H9 (cell line): Measurements from ENCODE around the gene CAMTA1. TPM values are rescaled to one million over a fixed set of nuclear protein-coding genes. Genes with fewer than 3 reads are reported as not detected.

Experiments
- DNase-seq: peaks from one replicate; pipeline ENCODE4 v3.0.0-alpha.2; 2017
- H2AFZ ChIP-seq: one replicate; pipeline ENCODE4 v1.6.1; 2013; ENCODE audit warnings: mild to moderate bottlenecking, low read length, control low read depth, moderate library complexity
- H2AK5ac ChIP-seq: 2 replicates; pipeline ENCODE4 v1.6.1; 2013; ENCODE audit warnings: low read length, control low read depth, mixed read lengths; ENCODE audit not compliant: insufficient read length
- H2BK120ac ChIP-seq: one replicate; pipeline ENCODE4 v1.6.1; 2013; ENCODE audit warnings: low read depth, mild to moderate bottlenecking, low read length, control low read depth, inconsistent platforms; ENCODE audit not compliant: poor library complexity, severe bottlenecking
- H2BK12ac ChIP-seq: 2 replicates; pipeline ENCODE4 v1.6.1; 2013; ENCODE audit warnings: low read length, control low read depth, mixed read lengths, low read depth; ENCODE audit not compliant: insufficient read length
- H2BK15ac ChIP-seq: 2 replicates; pipeline ENCODE4 v1.6.1; 2013; ENCODE audit warnings: low read depth, low read length, control low read depth
- H2BK20ac ChIP-seq: one replicate; pipeline ENCODE4 v1.6.1; 2013; ENCODE audit warnings: low read depth, mild to moderate bottlenecking, low read length, control low read depth, inconsistent platforms; ENCODE audit not compliant: poor library complexity, severe bottlenecking
- H2BK5ac ChIP-seq: 2 replicates; pipeline ENCODE4 v1.6.1; 2013; ENCODE audit warnings: low read length, control low read depth, mixed read lengths; ENCODE audit not compliant: insufficient read length
- H3K14ac ChIP-seq: 2 replicates; pipeline ENCODE4 v1.6.1; 2013; ENCODE audit warnings: low read length, control low read depth; ENCODE audit not compliant: insufficient read depth
- H3K18ac ChIP-seq: 2 replicates; pipeline ENCODE4 v1.6.1; 2013; ENCODE audit warnings: low read depth, mild to moderate bottlenecking, mixed read lengths, low read length, control low read depth; ENCODE audit not compliant: insufficient read length
- H3K23ac ChIP-seq: 2 replicates; pipeline ENCODE4 v1.6.1; 2013; ENCODE audit warnings: low read length, control low read depth, mixed read lengths, low read depth; ENCODE audit not compliant: insufficient read length
- H3K23me2 ChIP-seq: 2 replicates; pipeline ENCODE4 v1.6.1; 2013; ENCODE audit warnings: low read depth, mild to moderate bottlenecking, mixed read lengths, low read length, control low read depth; ENCODE audit not compliant: insufficient read length, poor library complexity, severe bottlenecking
- H3K27ac ChIP-seq: 2 replicates; pipeline ENCODE4 v1.5.1; 2013; ENCODE audit warnings: low read length, control low read depth, mixed read lengths, low read depth; ENCODE audit not compliant: insufficient read length
- H3K27me3 ChIP-seq: 2 replicates; pipeline ENCODE4 v1.6.1; 2013; ENCODE audit warnings: low read length, control low read depth, inconsistent platforms; ENCODE audit not compliant: insufficient read depth
- H3K4ac ChIP-seq: 2 replicates; pipeline ENCODE4 v1.6.1; 2013; ENCODE audit warnings: low read depth, mild to moderate bottlenecking, control low read depth, inconsistent platforms, low read length, moderate library complexity
- H3K4me1 ChIP-seq: 2 replicates; pipeline ENCODE4 v1.6.1; 2013; ENCODE audit warnings: low read length, control low read depth, inconsistent platforms; ENCODE audit not compliant: insufficient read depth
- H3K4me2 ChIP-seq: 2 replicates; pipeline ENCODE4 v1.6.1; 2013; ENCODE audit warnings: low read length, control low read depth, mixed read lengths; ENCODE audit not compliant: insufficient read length, insufficient read depth
- H3K56ac ChIP-seq: 2 replicates; pipeline ENCODE4 v1.6.1; 2013; ENCODE audit warnings: low read depth, mild to moderate bottlenecking, mixed read lengths, low read length, control low read depth; ENCODE audit not compliant: insufficient read length
- H3K79me1 ChIP-seq: 2 replicates; pipeline ENCODE4 v1.6.1; 2013; ENCODE audit warnings: low read depth, mild to moderate bottlenecking, moderate library complexity, low read length, control low read depth, inconsistent platforms; ENCODE audit not compliant: insufficient read depth, poor library complexity, severe bottlenecking
- H3K79me2 ChIP-seq: 2 replicates; pipeline ENCODE4 v1.6.1; 2013; ENCODE audit warnings: low read length, control low read depth, inconsistent platforms; ENCODE audit not compliant: insufficient read depth
- H3K9ac ChIP-seq: 2 replicates; pipeline ENCODE4 v1.6.1; 2013; ENCODE audit warnings: low read length, control low read depth, mixed read lengths; ENCODE audit not compliant: insufficient read length; ENCODE audit errors: extremely low read depth
- H3K9me3 ChIP-seq: one replicate; pipeline ENCODE4 v1.6.1; 2013; ENCODE audit warnings: low read depth, low read length, inconsistent platforms; ENCODE audit not compliant: control insufficient read depth
- H3T11ph ChIP-seq: one replicate; pipeline ENCODE4 v1.6.1; 2013; ENCODE audit warnings: mild to moderate bottlenecking, low read length, control low read depth, inconsistent platforms
- H4K20me1 ChIP-seq: one replicate; pipeline ENCODE4 v1.6.1; 2013; ENCODE audit not compliant: control insufficient read depth, insufficient read length, insufficient read depth
- H4K5ac ChIP-seq: 2 replicates; pipeline ENCODE4 v1.6.1; 2013; ENCODE audit warnings: low read depth, mild to moderate bottlenecking, mixed read lengths, low read length, control low read depth; ENCODE audit not compliant: insufficient read length
- H4K8ac ChIP-seq: replicated peaks from 2 replicates; pipeline ENCODE4 v1.6.1; 2013; ENCODE audit warnings: low read length, control low read depth, mixed read lengths, low read depth; ENCODE audit not compliant: insufficient read length
- H4K91ac ChIP-seq: 2 replicates; pipeline ENCODE4 v1.6.1; 2013; ENCODE audit warnings: low read depth, mild to moderate bottlenecking, moderate library complexity, mixed read lengths, low read length, control low read depth; ENCODE audit not compliant: insufficient read length
- H3K27ac Mint-ChIP-seq, 3 experiments: 2 replicates in 2 of 3; 3 replicates in 1 of 3; pipeline ENCODE4 v1.8.0; 2020 to 2021; ENCODE audit warnings: mixed read lengths in 3 of 3, mild to moderate bottlenecking in 1 of 3, moderate library complexity in 1 of 3
- H3K27me3 Mint-ChIP-seq: 2 replicates; pipeline ENCODE4 v1.8.0; 2021; ENCODE audit warnings: low read depth, mild to moderate bottlenecking, moderate library complexity, mixed read lengths
- H3K36me3 Mint-ChIP-seq, 3 experiments: 2 replicates in 2 of 3; 3 replicates in 1 of 3; pipeline ENCODE4 v1.8.0; 2020 to 2021; ENCODE audit warnings: low read depth in 3 of 3, mixed read lengths in 3 of 3; ENCODE audit not compliant: insufficient read depth in 1 of 3
- H3K4me1 Mint-ChIP-seq, 2 experiments: 2 replicates each; pipeline ENCODE4 v1.8.0; 2020; ENCODE audit warnings: mixed read lengths in 2 of 2
- H3K4me3 Mint-ChIP-seq, 2 experiments: 2 replicates in 1 of 2; 3 replicates in 1 of 2; pipeline ENCODE4 v1.8.0; 2020 to 2021; ENCODE audit warnings: mild to moderate bottlenecking in 2 of 2, mixed read lengths in 2 of 2, moderate library complexity in 1 of 2
- H3K9me3 Mint-ChIP-seq, 2 experiments: 2 replicates in 1 of 2; 3 replicates in 1 of 2; pipeline ENCODE4 v1.8.0; 2020; ENCODE audit warnings: mild to moderate bottlenecking in 2 of 2, mixed read lengths in 2 of 2, moderate library complexity in 1 of 2
- CTCF ChIP-seq: fragments of 200-600 bp; sonication (generic); conservative IDR thresholded peaks from 3 replicates; pipeline ENCODE4 v1.8.0; 2021; ENCODE audit warnings: antibody characterized with exemption, mild to moderate bottlenecking
- WGBS: extraction: QIAGEN DNeasy Blood & Tissue Kit; methylation state at CpG from one replicate; pipeline ENCODE4 v1.1.7; 2013; ENCODE audit warnings: missing lambda C conversion rate, low lambda C conversion rate, mixed read lengths; ENCODE audit not compliant: insufficient read length; ENCODE audit errors: extremely low coverage; 5-methylcytosine and 5-hydroxymethylcytosine counted together
- total RNA-seq: library from RNA; stranded (reverse); gene quantifications from 2 replicates; pipeline ENCODE4 v1.2.1, GENCODE V29; 2021

The CAMTA1 gene
- total RNA-seq, 1 experiment from 2014 or later = 115 TPM

DNA sequence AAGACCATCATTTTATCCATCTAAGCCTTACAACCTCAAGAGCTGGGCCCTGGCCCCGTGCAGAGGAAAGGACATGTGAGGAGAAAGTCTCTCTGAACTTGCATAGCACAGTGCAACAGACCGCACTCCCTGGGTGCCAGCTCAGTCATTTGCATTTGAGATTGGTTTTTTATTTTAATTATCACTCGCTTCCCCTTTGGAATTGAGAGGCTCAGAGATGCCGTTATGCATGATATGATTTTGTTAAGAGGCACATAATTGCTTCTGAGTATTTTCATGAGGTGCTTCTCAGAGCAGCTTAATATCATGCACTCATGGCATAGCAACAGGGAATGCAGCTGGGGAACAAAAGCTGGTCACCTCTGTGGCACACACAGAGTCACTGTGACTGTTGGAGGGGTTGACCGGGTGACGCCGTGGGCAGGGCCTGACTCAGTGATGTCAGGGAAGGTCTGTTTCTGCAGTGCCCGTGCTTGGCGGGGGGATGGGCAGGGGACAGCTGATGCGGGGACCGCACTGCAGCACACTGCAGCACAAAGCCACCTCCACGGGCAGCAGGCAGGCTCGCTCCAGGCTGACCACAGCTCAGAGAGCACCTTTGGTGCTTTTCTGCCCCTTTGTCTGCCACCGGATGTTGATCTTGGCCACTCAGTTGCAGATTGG lies 942.7 kb downstream of the CAMTA1 start:
- Histone ChIP-seq H3K4me1 (no peaks in the 10 kb centered on the region), H4K8ac (no peak overlapping the region), H3K4ac (no peak overlapping the region), H3K27me3 (no peaks in the 10 kb centered on the region), H3K23me2 (no peaks in the 10 kb centered on the region), H3K79me2 (no peaks in the 10 kb centered on the region), H3T11ph (no peak overlapping the region), H3K79me1 (no peaks in the 10 kb centered on the region), H3K14ac (peak overlapping the region; percentile 24; the same call in 1 of the 2 replicates), H2AFZ (no peak overlapping the region), H2BK15ac (no peak overlapping the region), H2BK5ac (no peak overlapping the region), H4K91ac (no peak overlapping the region), H4K5ac (no peak overlapping the region), H2BK120ac (no peak overlapping the region), H3K4me2 (no peak overlapping the region), H3K27ac (no peak overlapping the region), H3K56ac (no peak overlapping the region), H2BK12ac (no peak overlapping the region), H4K20me1 (no peaks in the 10 kb centered on the region), H3K9me3 (no peaks in the 10 kb centered on the region), H3K9ac (no peak overlapping the region), H3K23ac (no peak overlapping the region), H3K18ac (no peak overlapping the region), H2AK5ac (no peak overlapping the region), H2BK20ac (no peak overlapping the region)
- H3K9me3 Mint-ChIP-seq = no peaks in the 10 kb centered on the region
- no CpG with 5 or more reads among the region's 14 CpGs for WGBS
- H3K27me3 Mint-ChIP-seq = no peaks in the 10 kb centered on the region
- no peak overlapping the region for H3K4me3 Mint-ChIP-seq
- H3K4me1 Mint-ChIP-seq = peaks cover 6 to 8% of the 10 kb centered on the region in 2 experiments
- DNase-seq = no peak
- peak overlapping the region in 1 of 3 experiments; percentile 60; a peak in 1 of 7 replicates for H3K27ac Mint-ChIP-seq
- H3K36me3 Mint-ChIP-seq = peaks cover 0 to 3% (median 0%) of the 10 kb centered on the region in 3 experiments; a peak in 1 of 7 replicates
- TF ChIP-seq CTCF = no peak
